Gastrocnemius medialis (tissue), 4 donors: ENCODE data around the gene NAALADL1. TPM values are rescaled to one million over a fixed set of nuclear protein-coding genes. Genes with fewer than 3 reads are reported as not detected.

Experiments used
- ATAC-seq, 2 donors: fragments of 150-250 bp; one replicate each; pipeline ENCODE4 v1.9.1; 2016
- DNase-seq, 2 donors: peaks; one replicate each; pipeline ENCODE4 v3.0.0-alpha.2; 2019
- H3K27ac ChIP-seq, 4 donors: fragments of 200-600 bp; sonication (generic); 1 replicate in 1 of 4; 2 replicates in 3 of 4; pipeline ENCODE4 v1.5.1; 2016 to 2018; ENCODE audit warnings: mild to moderate bottlenecking in 2 of 4, moderate library complexity in 1 of 4
- H3K27me3 ChIP-seq, 3 donors: fragments of 200-600 bp; sonication (generic) in 2 of 3; 1 replicate in 1 of 3; 2 replicates in 2 of 3; pipeline versions ENCODE4 v1.5.1 to v1.6.0; 2016 to 2019; ENCODE audit warnings: mild to moderate bottlenecking in 1 of 3, moderate library complexity in 1 of 3
- H3K36me3 ChIP-seq, 2 donors: fragments of 200-600 bp; sonication (generic) in 1 of 2; one replicate each; pipeline ENCODE4 v1.5.1; 2017 to 2018
- H3K4me1 ChIP-seq, 2 donors: fragments of 200-600 bp; sonication (generic) in 1 of 2; one replicate each; pipeline ENCODE4 v1.5.1; 2016 to 2017; ENCODE audit warnings: mild to moderate bottlenecking in 2 of 2
- H3K4me3 ChIP-seq, 4 donors: fragments of 200-600 bp; sonication (generic) in 3 of 4; 1 replicate in 1 of 4; 2 replicates in 3 of 4; pipeline ENCODE4 v1.5.1; 2016 to 2019; ENCODE audit warnings: mild to moderate bottlenecking in 2 of 4
- H3K9me3 ChIP-seq, 3 donors: fragments of 200-600 bp; sonication (generic) in 2 of 3; 1 replicate in 1 of 3; 2 replicates in 2 of 3; pipeline ENCODE4 v1.5.1; 2016 to 2019
- POLR2A ChIP-seq, 2 donors: fragments of 450-650 bp; IDR thresholded peaks; one replicate each; pipeline ENCODE4 v1.6.1; 2017; ENCODE audit warnings: antibody characterized with exemption in 2 of 2, mild to moderate bottlenecking in 2 of 2, moderate library complexity in 2 of 2
- in situ Hi-C, 4 donors: fragments of 200-750 bp; cut with MboI; loops; one replicate each; pipeline versions ENCODE4 v1.15.0 to v1.8.0; 2017; ENCODE audit warnings: low sequenced_read_pairs in 4 of 4
- intact Hi-C: fragments of 100-400 bp; cut with DNase I; formaldehyde crosslinking; loops from one replicate; pipeline ENCODE4 v1.15.1; 2023; ENCODE audit warnings: low total_unique reads
- total RNA-seq, 4 donors: library from RNA; depleted of rRNA; stranded (reverse); fragments of >200 nt; gene quantifications; one replicate each; pipeline versions ENCODE4 v1.1.0 to v1.2.3, GENCODE V29; 2016
- TF ChIP-seq, protein P1 (sequence below), 5 experiments: fragments of 450-650 bp in 3 of 5; fragments of 200-600 bp in 2 of 5; sonication (generic) in 2 of 5; IDR thresholded peaks in 4 of 5; conservative IDR thresholded peaks in 1 of 5; 1 replicate in 4 of 5; 2 replicates in 1 of 5; pipeline ENCODE4 v1.5.1; 2016 to 2019; ENCODE audit warnings: antibody characterized with exemption in 5 of 5, mild to moderate bottlenecking in 3 of 5, moderate library complexity in 3 of 5

NAALADL1 gene
- total RNA-seq, 4 donors from 2014 or later, result 0.22 to 4.0 (median 2.6) TPM

DNA sequence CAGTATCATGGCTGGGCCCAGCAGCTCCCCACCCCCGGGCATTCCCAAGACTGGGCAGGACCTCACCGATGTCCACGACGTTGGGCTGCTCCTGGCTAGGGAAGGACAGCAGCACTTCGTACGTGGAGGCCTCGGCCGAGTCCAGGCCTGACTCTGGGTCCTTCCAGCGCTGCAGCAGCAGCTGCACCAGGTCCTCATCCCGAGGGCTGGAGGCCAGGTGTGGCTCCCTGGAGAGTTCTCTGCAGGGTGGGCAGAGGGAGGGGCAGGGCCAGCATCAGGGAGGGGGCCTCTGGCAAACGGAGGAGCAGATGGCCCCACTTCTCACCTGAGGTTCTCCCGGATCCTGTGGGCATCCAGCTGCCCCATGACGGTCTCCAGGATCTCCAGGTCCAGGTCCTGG is 341 bp downstream of the NAALADL1 start:
- Histone ChIP-seq H3K4me1 (no peaks in the 10 kb centered on the region), H3K27me3 (no peaks in the 10 kb centered on the region), H3K4me3 (no peak overlapping the region), H3K36me3 (no peaks in the 10 kb centered on the region), H3K9me3 (no peaks in the 10 kb centered on the region), H3K27ac (no peak overlapping the region)
- in situ Hi-C loops, result no loop called here
- ATAC-seq (no peak), DNase-seq (no peak)
- no peak for TF ChIP-seq POLR2A (IDR thresholded peaks at IDR 0.05)
- TF ChIP-seq, protein P1, sequence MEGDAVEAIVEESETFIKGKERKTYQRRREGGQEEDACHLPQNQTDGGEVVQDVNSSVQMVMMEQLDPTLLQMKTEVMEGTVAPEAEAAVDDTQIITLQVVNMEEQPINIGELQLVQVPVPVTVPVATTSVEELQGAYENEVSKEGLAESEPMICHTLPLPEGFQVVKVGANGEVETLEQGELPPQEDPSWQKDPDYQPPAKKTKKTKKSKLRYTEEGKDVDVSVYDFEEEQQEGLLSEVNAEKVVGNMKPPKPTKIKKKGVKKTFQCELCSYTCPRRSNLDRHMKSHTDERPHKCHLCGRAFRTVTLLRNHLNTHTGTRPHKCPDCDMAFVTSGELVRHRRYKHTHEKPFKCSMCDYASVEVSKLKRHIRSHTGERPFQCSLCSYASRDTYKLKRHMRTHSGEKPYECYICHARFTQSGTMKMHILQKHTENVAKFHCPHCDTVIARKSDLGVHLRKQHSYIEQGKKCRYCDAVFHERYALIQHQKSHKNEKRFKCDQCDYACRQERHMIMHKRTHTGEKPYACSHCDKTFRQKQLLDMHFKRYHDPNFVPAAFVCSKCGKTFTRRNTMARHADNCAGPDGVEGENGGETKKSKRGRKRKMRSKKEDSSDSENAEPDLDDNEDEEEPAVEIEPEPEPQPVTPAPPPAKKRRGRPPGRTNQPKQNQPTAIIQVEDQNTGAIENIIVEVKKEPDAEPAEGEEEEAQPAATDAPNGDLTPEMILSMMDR (IDR thresholded peaks at IDR 0.05 in 4 of 5, conservative IDR thresholded peaks at IDR 0.05 in 1 of 5), result no peak
- intact Hi-C loops, result no loop called here

DNA sequence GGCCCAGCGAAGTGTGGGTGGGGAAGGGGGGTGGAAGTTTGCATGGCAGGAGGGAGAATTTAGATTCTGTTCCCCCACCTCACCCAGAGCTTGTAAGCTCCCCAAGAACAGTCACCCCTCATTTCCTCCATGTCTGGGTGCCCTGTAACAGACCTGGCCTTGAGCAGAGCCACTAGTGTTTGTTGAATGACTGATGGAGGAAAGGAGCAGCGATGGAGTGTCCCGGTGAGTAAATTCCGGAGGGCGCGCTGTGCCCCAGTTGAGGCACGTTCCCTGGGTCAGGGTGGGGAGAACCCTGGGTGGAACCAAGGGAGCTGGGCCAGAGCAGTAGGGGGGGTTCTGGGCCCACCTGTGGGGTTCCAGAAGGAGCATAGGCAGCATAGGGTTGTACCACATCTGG is 827 bp downstream of the NAALADL1 start:
- H3K27ac ChIP-seq, result no peak overlapping the region
- ATAC-seq (no peak), DNase-seq (no peak)
- H3K9me3 ChIP-seq, result no peaks in the 10 kb centered on the region
- H3K36me3 ChIP-seq, result no peaks in the 10 kb centered on the region
- no peaks in the 10 kb centered on the region for H3K4me1 ChIP-seq
- intact Hi-C loops (loop anchor here (2.0 kb wide), 1 partner anchor 37 kb away; no protein-coding TSS in a partner anchor), in situ Hi-C loops (no loop called here)
- H3K4me3 ChIP-seq, result no peak overlapping the region
- TF ChIP-seq, protein P1 (IDR thresholded peaks at IDR 0.05 in 4 of 5, conservative IDR thresholded peaks at IDR 0.05 in 1 of 5), result no peak
- TF ChIP-seq POLR2A (IDR thresholded peaks at IDR 0.05), result no peak
- no peaks in the 10 kb centered on the region for H3K27me3 ChIP-seq

DNA sequence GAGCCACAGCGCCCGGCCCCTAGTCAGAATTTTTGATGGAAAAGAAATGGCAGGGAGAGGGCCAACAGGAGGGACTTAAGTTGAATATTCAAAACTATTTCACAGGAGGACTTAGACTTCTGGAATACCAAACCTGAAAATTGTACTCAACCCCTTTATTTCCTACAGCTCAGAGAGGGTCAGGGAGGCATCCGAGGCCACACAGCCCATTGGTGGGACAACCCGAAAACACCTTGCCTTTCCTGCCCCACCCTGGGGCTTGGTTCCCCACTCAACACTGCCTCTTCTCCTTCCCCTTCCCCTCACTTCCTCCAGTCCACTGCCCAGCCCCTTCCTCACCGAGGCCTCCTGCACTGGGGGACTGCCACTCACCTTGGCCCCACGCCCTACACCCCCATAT is 1.4 kb downstream of the NAALADL1 start:
- no peak for ATAC-seq
- no peaks in the 10 kb centered on the region for H3K9me3 ChIP-seq
- in situ Hi-C loops (no loop called here), intact Hi-C loops (loop anchor here (2.0 kb wide), 1 partner anchor 36 kb away; no protein-coding TSS in a partner anchor)
- TF ChIP-seq, protein P1 (IDR thresholded peaks at IDR 0.05 in 4 of 5, conservative IDR thresholded peaks at IDR 0.05 in 1 of 5), result no peak
- no peak for TF ChIP-seq POLR2A (IDR thresholded peaks at IDR 0.05)
- H3K36me3 ChIP-seq, result no peaks in the 10 kb centered on the region
- DNase-seq, result no peak
- H3K27ac ChIP-seq, result no peak overlapping the region
- H3K27me3 ChIP-seq, result no peaks in the 10 kb centered on the region
- no peak overlapping the region for H3K4me3 ChIP-seq
- H3K4me1 ChIP-seq, result no peaks in the 10 kb centered on the region

DNA sequence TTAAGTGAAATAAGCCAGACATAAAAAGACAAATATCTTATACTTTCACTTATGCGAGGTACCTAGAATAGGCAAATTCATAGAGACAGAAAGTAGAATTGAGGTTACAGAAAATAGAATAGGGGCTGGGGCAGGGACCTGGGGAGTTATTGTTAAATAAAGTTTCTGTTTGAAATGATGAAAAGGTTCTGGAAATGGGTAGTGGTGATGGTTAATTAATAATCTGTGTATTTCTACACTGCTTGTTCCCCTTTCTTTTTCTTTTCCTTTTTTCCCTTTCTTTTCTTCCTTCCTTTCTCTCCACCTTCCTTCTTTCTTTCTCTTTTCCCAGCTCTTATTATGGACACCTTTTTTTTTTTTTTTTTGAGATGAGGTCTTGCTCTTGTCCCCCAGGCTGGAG is 2.8 kb downstream of the NAALADL1 start:
- H3K4me3 ChIP-seq, result no peak overlapping the region
- H3K27ac ChIP-seq, result no peak overlapping the region
- in situ Hi-C loops (no loop called here), intact Hi-C loops (no loop called here)
- TF ChIP-seq POLR2A (IDR thresholded peaks at IDR 0.05), result no peak
- TF ChIP-seq, protein P1 (IDR thresholded peaks at IDR 0.05 in 4 of 5, conservative IDR thresholded peaks at IDR 0.05 in 1 of 5), result no peak
- no peaks in the 10 kb centered on the region for H3K4me1 ChIP-seq
- H3K9me3 ChIP-seq, result no peaks in the 10 kb centered on the region
- ATAC-seq (no peak), DNase-seq (no peak)
- no peaks in the 10 kb centered on the region for H3K27me3 ChIP-seq
- no peaks in the 10 kb centered on the region for H3K36me3 ChIP-seq

DNA sequence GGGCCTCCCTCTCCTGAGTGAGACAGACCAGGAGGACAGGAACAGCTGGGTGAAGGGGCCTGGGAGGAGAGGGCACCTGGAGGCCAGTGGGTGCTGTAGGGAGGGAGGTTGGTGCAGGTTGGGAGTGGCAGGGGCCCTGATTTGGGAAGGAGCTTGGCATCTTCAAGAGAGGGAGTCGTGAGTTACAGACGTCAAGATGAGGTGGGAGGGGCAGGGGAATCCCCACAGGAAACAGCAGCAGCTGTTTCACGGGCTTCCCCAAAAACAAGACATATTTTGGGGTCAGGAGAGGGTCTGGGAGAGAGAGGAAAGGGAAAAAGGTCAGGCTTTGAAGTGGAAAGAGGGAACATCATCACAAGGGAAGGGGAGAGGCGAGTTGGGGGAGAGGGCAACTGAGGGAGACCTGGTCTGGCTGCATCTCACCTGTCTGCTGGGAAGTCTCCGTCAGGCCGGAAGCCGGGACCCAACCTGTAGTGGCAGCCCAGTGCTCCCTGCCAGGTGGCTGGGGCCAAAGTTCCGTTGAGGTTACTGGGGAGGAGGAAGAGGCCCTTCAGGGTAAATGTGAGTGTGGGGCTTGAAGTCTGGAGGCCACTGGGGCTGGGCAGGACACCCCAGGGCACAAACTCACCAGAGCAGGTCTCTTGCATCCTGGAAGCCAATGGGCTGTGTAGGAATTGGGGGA is 4.4 kb downstream of the NAALADL1 start:
- Histone ChIP-seq H3K4me3 (no peak overlapping the region), H3K27ac (no peak overlapping the region), H3K27me3 (no peaks in the 10 kb centered on the region), H3K36me3 (no peaks in the 10 kb centered on the region), H3K4me1 (no peaks in the 10 kb centered on the region), H3K9me3 (no peaks in the 10 kb centered on the region)
- TF ChIP-seq, protein P1 (IDR thresholded peaks at IDR 0.05 in 4 of 5, conservative IDR thresholded peaks at IDR 0.05 in 1 of 5), result no peak
- no peak for TF ChIP-seq POLR2A (IDR thresholded peaks at IDR 0.05)
- ATAC-seq (no peak), DNase-seq (no peak)
- in situ Hi-C loops, result no loop called here
- intact Hi-C loops, result no loop called here
